GM19467 (cell line): ENCODE measurements around the gene KCTD19.

Experiments used
- ATAC-seq: cut with Tn5 transposase; IDR thresholded peaks from one replicate; pipeline ENCODE4 v1.9.1; 2021; ENCODE audit warnings: mild to moderate bottlenecking, moderate library complexity; ENCODE audit not compliant: unreplicated experiment

KCTD19 gene

DNA sequence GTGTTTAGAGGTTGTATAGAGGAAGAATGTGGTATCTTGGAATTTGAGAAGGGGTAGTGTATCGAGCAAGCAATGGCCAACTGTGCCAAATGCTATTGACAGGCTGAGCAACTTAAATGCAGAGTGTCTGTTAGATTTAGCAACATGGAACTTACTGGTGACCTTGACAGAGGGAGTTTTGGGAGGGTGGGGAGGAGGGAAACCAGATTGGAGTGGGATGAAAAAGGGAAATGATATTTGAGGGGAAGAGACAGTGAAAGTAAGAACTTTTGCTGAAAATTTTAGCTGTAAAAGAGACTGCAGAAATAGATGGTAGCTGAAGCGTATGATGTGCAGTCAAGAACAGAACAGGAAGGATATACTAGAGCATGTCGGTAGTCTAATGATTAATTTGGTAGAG, 1.2 kb upstream of the KCTD19 start:
- ATAC-seq, result no peak

DNA sequence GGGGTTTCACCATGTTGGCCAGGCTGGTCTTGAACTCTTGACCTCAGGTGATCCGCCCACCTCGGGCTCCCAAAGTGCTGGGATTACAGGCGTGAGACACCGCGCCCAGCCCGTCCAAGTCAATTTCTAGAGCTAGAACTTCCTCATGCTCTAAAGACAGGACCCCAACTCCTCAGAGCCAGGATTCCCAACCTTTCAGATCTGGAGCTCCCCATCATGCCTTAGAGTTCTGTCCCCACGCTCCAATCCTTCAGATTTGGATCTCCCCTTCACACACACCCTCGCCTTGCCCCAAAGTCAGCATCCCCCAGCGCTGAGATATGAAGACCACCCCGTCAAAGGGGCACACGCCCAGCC, 448 bp downstream of the KCTD19 start:
- no peak for ATAC-seq

DNA sequence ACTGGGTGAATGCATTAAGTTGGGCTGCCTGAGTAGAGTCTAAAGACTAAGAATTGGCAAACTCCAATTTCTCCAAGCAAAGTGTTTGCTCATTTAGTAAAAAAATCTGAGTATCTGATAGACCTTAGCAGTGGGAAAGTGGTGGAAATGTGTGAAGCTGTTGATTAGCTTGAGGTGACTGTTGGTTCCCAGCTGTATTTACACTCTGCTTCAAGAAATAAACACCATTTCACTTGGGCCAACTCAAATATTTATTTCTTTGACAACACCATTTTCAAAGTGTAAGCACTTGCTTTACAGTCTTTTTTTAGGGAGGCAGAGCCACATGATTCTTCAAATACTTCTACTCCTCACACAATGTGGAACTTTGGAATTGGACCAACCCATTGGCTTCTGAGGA, 8.7 kb downstream of the KCTD19 start:
- no peak for ATAC-seq

DNA sequence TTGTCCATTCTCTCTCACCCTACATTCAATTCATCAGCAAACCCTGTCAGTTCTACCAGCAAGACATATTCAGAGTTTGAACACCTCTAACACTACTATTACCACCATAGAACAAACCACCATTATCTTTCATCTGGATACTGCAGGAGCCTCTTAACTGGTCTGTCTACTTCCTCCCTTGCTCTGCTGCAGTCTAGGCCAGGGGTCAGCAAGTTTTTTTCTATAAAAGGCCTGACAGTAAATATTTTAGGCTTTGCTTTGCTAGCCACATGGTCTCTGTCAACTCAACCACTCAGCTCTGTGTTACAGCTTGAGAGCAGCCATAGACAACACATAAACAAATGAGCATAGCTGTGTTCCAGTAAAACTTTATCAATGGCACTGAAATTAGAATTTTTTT, 13.8 kb downstream of the KCTD19 start:
- ATAC-seq, result no peak

DNA sequence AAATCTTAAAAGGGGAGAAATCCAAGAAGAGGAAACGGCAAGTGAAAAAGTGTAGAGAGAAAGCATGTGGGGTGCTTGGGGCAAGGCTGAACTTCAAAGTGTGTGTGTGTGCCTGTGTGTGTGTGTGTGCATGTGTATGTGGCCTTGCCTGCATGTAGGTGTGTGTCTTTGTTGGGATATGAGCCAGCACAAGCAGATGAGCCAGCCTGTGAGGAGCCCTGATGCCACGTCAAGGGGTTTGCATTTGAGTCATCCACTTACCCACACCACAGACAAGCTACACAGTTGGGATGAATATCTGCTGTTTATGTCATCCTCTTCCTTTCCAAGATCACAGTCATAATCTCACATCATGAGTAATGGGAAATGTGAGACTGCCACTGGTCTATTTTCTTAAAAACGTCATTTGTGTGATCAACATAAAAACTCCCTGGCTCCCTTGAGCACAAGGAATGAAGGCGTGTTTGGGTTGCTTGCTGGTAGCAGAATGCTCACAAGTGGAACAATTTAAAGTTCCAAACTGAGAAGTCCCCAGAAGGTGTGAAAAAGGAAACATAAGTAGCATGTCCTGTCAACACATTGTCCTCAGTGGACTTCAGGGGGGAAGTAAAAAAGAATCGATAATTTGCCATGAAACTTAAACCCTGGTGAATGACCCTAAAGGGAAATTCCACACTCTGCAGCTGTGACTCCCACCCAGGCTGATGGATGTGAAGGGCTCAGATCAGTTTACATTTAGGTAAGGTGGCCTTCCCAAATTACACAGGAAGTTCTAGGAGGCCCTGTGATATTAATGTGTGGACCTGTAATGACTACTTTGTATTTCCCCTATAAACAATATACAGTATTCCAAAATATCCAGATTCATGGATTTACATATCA, 14.7 kb downstream of the KCTD19 start:
- ATAC-seq, result peak; percentile 52

DNA sequence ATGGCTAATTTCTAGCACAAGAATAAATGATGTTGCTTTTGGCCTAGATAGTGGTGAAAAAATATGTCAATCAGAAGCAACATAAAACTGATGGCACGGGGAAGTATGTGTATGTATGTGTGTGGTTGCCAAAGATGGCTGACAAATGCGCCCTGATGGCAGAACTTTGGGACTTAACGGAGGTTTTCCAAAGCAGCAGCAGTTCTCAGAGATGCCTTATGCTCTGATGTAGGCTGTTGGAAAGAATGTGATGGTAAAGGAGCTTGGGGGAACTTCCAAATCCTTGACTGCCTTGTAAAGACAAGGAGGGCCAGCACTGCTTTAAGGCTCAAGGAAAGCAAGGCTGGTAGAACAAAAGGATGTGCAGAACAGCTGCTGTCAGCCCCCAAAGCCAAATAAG, 16.0 kb downstream of the KCTD19 start:
- no peak for ATAC-seq

DNA sequence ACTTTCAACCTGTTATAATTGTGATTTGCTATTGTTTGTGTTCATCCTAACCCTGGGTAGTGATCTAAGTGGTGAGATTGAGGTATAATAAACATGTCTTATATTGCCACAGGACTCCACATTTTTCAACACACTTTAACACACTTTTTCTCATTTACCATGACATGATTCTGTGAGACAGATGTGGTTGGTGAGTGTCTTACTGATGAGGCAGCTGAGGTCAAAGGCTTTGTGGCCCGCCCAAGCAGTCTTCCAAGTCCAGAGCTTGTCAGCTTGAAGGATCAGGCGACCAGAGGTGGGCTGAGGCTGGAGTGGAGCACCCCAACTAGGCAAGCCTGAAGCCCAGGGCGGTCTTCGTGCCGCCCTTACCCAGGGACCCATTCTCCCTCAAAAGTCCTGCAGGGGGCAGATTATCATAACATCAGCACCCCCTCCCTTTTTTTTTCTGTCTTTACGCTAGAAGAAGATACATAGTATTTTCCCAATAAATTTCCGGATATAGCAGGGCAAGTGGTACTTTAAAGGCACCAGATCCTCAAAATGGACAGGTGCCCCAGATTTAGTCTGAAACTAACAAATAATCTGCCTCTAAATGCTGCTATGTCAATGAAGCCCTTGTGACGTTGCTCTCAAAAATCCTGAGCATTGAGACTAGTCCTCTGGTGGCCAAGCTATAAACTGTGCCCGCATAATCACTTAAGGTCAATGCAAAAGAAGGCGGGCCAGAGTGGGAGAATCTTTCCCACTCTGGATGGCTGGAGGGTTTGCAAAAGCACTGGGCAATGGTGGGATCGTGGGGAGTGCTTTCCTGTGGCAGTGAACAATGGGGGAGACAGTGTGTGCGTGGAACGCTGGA, 21.1 kb downstream of the KCTD19 start:
- ATAC-seq, result no peak

DNA sequence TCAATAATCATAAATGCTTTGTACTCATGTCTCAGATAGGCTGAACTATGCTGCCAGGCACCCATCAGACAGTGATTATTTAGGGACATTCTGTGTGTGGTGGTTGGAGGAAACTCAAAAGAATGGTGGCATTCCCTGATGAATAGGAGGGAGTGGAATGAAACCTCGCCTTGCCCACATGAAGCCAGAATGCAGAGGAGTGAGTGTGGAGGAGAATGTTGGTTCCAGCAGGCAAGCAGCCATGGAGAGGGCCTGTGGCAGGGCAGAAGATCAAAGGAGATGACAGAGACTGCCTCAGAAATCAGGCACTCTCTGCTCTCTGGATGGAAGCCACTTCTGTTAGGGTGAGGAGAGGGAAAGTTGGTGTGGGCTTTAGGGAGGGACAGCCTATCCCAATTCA, 22.5 kb downstream of the KCTD19 start:
- no peak for ATAC-seq

DNA sequence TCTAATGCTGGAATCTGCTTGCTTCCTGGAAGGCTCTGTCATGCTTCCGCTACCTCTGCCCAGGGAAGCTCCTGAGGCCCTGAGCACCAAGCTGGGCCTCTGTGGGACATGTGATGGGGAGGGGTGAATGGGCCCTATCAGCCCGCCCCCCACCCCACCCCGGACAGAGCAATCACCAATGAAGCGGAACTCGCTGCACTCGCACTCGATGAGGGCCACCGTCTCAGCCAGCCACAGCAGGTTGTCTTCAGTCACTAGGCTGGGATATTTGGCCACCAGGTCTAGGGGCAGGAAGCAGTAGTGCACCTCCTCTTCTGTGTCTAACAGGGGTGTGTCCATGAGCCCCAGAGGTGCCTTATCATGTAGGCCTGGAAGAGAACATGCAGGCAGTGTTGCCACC, 23.6 kb downstream of the KCTD19 start:
- ATAC-seq, result no peak

DNA sequence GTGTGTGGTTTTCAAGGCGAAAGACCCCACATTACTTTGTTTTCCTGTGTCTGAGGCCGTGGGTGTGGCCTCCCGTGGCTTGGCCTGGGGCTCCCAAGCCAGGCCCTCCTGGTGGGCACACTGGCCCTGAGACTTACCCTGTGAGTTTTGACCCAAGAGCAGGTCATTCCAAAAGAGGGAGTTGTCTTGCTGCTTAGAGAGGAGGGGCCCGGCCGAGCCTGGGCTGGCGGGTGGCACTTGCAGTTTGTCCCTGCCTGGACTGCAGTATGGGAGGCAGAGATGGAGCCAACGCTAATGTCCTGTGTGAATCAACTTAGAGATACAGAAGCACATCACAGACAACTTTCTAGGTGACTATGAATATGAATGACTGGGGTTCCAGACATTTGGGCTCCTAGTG, 24.5 kb downstream of the KCTD19 start:
- no peak for ATAC-seq

DNA sequence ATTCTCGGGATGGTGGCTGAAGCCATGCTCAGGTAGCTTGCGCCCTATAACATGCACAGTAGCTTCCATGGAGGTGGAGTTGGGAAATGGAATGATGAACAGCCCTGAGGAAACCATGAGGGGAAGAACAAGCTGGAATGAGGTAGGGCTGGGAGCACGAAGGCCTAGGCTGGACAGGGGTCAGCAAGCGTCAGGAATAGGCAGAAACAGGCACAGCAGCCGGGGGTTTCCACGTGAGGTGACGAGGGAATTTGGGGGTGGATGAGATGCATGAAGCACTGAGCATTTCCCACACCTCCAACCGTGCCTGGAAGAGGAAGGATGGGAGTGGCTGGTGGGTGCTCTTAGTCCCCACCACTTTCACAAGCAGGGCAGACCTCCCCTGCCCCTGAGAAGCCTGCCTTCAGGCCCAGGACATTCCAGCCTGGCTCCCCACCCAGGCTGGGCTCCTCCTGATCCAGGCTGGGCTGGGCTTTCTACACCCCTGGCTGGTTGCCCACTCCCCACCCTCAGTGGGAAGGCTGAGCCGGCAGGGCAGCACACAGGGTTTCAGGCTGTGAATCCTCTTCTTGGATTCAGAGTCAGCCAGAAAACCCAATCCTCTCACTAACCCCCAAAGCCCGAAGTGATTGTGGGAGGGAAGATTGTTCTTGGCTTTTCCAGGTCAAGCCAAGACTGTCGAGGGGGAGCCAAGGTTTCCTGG, 25.3 kb downstream of the KCTD19 start:
- ATAC-seq, result no peak

DNA sequence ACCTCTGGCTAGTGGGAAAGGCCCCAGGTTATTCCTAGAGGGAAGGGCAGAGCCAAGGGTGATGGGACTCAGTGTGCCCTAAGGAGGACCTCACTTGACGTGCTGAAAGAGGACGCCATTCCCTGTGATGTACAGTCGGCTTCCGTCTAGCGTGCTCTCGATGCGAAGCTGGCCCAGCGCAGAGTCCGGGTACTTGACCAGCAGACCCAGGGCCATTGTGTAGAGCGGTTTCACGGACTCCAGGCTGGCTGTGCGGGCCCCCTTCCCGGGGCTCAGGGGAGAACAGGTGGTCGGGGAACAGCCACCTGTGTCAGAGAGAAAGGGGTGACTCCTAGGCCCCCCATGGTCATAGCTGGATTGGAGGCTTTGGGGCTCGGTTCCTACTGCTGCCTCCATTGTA, 27.3 kb downstream of the KCTD19 start:
- no peak for ATAC-seq

DNA sequence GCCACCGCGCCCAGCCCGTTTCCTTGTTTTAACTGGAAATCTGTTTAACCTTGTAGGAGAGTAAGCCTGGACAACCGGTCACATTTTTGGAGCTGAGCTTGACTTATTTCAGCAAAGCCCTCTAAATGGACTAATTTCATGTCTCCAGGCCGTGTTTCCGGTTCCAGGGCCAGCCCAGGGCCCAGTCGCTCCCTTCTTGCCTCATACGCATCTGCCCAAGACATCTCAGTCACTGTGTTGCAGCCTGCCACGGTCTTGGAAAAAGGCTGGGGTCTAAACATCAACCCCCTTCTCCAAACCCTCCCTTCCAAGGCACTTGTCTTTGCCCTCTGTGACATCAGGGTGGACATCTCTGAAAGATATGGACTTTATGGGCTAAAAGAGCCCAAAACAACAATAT, 28.3 kb downstream of the KCTD19 start:
- ATAC-seq, result no peak

DNA sequence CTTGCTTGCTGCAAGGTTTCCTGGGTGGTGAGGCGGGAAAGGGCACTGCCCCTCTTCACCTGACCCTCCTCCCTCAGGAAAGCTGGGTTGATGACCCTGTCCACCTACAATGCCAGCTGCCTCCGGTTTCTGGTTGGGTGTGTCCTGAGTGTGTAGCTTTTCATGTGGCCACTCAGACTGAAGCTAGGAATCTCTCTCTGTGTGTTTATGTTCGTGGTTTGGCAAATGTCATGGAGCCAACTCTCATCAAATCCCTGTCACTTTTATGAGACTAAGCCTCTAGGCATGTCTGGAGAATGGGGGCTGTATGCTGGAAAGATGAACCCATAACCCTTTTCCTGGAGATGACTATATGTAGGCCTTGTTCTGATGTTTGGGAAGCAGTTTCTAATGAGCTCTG, 30.1 kb downstream of the KCTD19 start:
- no peak for ATAC-seq

DNA sequence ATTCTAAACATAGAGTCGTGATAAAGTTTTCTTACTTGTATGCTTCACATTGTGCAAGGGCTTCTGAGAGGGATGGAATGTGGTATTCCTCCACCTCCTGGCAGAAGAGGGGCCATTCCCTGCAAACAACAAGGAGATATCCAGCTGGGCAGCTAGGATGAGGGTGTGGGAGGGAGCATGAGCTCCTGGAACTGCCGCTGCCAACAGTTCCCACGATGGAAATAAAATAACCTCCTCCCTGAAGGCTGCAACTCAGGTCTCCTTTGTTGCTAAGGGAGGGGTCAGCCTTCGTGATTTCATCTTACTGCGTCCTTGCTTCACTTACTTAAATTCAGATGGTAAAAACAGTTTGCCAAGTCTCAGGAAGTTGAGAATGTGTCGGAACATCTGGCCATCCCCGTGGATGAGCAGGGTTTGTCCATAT, 31.6 kb downstream of the KCTD19 start:
- no peak for ATAC-seq

DNA sequence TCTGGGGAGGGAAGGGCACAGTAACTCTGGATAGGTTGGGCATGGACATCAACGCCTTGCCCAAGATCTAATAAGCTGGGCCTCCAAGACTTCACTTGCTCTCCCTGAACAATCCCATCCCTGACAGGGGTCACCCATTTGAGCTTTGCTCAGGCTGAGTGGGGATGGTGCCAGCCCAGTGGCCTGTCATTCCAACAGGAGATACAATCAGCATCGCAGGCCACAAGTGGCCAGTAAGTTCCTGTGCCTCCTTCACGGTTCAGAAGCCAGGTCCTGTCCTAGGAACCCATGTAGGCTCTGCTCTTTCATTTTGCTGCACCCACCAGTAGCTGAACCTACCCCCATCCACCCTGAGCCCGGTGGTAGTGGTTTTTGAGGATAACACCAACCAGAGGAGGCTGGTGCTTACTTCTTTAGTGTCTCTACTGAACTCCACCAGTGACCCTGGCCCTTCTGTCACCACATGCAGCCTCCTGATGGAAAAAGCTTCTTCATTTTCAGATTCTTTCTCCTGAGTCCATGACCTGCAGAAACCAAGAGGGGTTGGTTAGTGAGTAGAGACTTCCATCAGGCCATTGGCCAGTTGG, 32.3 kb downstream of the KCTD19 start:
- ATAC-seq, result no peak

DNA sequence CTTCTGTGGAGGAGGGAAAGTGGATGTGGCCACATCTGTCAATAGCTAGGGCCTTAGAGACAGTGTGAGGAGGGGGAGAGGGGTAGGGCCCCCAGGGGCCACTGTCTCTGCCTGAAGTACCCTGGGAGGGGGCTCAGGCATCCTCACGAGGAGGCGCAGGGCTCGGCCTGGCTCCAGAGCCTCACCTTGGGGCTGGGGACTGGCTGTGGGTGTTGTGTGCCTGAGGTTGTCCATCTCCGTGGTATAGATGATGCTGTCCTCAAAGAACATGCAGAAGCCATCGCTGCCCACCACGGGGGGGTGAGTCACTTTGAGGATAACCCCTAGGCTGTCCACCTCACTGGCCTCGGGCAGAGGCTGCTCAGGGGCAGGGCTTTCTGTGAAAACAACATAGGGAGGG, 35.1 kb downstream of the KCTD19 start:
- ATAC-seq, result no peak

DNA sequence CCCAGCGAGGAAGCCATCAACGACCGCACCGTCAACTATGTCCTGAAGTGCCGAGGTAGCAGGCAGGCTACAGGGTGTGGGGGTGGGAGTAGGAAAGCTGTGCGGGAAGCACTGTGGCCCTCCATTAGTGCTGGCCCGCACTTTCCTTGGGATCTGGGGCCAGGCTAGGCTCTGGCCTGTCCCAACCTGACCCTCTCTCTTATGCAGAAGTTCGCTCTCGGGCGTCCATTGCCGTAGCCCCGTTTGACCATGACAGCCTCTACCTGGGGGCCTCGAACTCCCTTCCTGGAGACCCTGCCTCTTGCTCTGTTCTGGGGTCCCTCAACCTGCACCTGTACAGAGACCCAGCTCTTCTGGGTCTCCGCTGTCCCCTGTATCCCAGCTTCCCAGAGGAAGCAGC, 38.6 kb downstream of the KCTD19 start:
- no peak for ATAC-seq

DNA sequence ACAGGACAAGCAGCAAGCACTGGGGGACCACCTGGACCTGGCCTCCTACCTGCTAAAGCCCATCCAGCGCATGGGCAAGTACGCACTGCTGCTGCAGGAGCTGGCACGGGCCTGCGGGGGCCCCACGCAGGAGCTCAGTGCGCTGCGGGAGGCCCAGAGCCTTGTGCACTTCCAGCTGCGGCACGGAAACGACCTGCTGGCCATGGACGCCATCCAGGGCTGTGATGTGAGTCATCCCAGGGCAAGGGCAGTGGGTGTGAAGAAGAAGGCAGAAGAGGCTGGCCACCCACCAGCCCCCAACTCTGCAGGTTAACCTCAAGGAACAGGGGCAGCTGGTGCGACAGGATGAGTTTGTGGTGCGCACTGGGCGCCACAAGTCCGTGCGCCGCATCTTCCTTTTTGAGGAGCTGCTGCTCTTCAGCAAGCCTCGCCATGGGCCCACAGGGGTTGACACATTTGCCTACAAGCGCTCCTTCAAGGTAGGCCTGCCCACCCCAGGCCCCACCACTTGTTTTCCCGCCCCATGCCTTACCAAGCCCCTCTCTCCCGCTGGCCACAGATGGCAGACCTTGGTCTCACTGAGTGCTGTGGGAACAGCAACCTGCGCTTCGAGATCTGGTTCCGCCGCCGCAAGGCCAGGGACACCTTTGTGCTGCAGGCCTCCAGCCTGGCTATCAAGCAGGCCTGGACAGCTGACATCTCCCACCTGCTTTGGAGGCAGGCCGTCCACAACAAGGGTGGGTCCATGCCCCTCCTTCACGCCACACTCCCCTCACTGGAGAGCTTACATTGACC, 39.9 kb downstream of the KCTD19 start:
- ATAC-seq, result no peak
